ENCODE measurements around the gene CCDC197. TPM values are rescaled to one million over a fixed set of nuclear protein-coding genes. Genes with fewer than 3 reads are reported as not detected.

CCDC197 gene
- polyA plus RNA-seq, 3 donors, result not detected

DNA sequence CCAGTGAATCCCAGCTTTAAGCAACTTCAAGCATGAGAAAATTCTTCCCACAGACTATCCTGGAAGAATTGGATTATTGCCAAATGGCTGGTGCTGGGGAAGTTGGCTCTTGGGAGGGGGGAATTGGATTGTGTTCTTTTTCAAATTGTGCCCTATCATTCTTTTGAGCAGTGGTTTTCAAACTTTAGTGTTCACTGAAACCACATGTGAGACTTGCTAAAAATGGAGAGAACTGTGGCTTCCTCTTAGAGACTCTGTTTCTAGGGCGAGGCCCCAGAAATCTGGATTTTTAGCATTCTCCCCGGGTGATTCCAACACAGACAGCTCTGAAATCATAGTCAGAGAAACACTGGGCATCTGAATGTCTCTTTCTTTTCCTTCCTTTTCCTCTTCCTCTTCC is 14.7 kb downstream of the CCDC197 start:
- WGBS, 3 donors, result 17 to 70% (median 21%) methylated on average over 2 of the region's 2 CpGs
- H3K27ac ChIP-seq (ENCODE audit: low read depth, low read length), result no peak overlapping the region

DNA sequence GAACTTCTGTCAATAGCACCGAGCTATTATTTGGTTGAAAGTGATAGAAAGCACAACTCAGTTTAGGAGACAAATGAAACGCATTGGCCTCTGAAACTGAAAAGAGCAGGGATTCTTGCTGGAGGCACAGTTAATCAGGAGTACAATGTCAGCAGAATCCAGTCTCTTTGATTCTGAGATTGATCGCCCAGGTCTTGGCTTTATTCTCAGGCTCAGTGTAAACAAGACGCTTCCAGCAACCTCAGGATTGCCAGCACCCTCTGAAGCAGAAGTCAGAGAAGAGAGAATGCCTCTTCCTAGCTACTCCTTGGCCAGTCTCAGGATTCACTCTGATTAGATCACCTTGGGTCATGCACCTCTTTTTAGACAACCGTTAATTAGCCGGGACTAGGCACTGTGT is 17.3 kb downstream of the CCDC197 start:
- 62 to 74% (median 69%) methylated on average over 6 of the region's 6 CpGs for WGBS, 3 donors

DNA sequence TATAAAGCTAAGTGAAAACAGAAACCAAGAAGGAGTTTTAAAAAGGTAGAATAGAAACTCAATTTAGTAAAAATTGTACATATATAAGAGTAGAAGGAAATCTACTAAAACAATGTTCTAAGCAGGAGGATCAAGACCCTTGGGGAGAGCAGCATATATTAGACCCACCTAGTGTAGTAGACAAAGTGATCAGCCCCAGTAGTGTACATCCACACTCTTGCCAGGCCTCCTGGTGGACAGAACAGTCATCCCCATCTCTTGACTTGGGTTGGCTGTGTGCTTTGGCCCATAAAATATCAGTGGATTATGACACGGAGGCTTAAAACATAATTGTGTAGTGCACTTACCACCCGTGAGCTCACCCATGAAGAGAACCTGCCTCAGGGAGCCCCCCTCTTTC is 18.1 kb downstream of the CCDC197 start:
- H3K27ac ChIP-seq (ENCODE audit: low read depth, low read length), result no peak overlapping the region

More for the DNA sequence above, 17.3 kb downstream of the CCDC197 start:
- H3K27ac ChIP-seq (ENCODE audit: low read depth, low read length), result no peak overlapping the region

DNA sequence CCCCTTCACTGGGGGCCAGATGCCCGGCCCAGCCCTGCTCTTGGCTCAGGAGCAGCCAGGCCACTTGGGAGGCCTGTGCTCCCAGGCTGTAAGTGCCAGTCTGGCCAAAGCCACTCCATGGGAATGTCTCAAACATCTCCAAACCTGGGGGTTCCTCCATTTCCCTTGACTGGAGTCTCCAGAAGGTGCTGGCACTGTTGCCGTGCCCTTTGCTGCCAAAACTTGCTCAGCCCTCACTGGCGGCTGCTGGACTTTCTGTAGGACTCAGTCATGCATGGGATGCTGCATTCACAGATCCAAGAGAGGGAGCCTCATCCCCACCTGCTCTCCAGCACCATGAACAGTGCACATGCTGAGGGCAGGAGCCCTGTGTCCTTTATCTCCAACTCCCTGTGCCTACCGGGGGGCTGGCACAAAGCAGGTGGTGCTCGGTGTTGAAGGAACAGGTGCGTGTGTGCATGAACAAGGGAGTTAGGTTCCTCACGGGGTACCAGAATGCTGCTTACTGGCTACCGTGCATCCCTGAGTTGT is 19.4 kb downstream of the CCDC197 start:
- H3K27ac ChIP-seq (ENCODE audit: low read depth, low read length), result no peak overlapping the region
- 81 to 90% (median 82%) methylated on average over 8 of the region's 8 CpGs for WGBS, 3 donors

More for the DNA sequence above, 18.1 kb downstream of the CCDC197 start:
- 73 to 92% (median 88%) methylated on average over 2 of the region's 2 CpGs for WGBS, 3 donors

DNA sequence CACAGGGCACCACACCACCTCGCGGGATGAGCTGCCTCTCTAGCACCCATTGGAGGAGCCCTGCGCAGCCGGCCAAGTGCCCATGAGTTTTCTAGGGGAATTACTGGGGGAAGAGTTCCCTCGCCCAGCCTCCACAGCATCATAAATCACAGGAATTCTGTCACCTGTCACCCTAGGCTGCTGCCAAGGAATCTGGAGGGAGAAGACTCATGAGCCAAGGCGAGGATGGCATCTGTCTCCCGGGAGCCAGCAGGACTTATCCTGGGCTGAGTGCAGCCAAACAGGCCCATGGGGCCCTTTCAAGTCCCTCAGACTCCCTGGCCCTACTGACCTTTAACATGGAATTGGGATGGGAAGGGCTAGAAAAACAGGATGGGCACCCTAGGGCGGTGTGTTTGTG is 21.2 kb downstream of the CCDC197 start:
- 75 to 80% (median 75%) methylated on average over 8 of the region's 8 CpGs for WGBS, 3 donors
- no peak overlapping the region for H3K27ac ChIP-seq (ENCODE audit: low read depth, low read length)

DNA sequence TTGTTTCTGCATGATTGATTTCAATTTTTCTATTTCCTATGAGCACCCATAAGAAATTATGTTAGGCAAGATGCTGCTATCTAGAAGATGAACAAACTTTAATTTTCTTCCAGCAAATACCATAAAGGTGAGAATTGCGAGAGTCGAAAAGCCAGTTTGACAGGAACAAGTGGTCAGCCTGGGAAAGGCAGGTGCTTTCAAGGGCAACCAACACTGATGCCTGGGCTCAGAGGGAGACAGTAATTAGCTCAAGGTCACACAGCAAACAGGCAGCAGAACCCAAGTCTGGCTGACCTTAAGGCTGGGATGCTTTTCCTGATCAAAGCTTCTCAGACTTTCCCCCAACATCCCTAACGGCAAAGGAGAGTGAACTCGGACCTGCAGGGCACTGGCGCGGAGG is 22.2 kb downstream of the CCDC197 start:
- H3K27ac ChIP-seq (ENCODE audit: low read depth, low read length), result no peak overlapping the region
- 40 to 80% (median 77%) methylated on average over 6 of the region's 6 CpGs for WGBS, 3 donors

DNA sequence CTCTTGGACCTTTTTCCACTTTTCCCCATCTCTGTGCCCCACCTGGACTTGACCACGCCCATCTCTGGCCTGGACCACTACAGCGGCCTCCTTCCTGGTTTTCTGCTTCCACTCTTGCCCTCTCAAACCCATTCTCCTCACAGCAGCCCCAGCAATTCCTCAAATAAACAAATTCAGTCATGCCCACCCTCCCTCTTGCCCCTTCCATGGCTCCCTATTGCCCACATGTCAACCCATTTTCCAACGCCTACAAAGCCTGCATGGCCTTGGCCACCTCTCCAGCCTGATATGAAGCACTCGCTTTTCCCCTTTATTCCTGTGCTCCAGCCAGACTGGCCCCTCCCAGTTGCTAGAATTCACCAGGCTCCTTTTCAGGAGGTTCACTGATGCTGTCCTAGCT is 23.2 kb downstream of the CCDC197 start:
- no peak overlapping the region for H3K27ac ChIP-seq (ENCODE audit: low read depth, low read length)
- 76 to 90% (median 88%) methylated on average over 4 of the region's 4 CpGs for WGBS, 3 donors

DNA sequence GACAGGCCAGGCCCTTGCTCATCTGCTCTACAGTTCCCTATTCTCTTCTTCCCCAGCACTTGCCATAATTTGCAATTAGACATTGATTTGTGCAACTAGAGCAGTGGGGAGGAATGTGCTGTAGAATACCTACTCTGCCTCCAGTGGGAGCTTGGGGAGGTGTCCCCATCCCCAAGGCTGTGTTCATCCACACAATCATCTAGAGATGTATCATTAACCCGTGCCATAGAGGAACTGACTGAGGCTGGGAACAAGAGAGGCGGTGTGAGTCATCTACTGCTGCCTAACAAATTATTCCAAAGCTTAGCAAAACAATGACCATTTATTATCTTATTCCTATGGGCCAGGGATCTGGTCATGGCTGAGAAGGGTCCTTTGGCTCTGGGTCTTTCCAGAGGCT is 23.9 kb downstream of the CCDC197 start:
- 67 to 83% (median 79%) methylated on average over 2 of the region's 2 CpGs for WGBS, 3 donors
- no peak overlapping the region for H3K27ac ChIP-seq (ENCODE audit: low read depth, low read length)

DNA sequence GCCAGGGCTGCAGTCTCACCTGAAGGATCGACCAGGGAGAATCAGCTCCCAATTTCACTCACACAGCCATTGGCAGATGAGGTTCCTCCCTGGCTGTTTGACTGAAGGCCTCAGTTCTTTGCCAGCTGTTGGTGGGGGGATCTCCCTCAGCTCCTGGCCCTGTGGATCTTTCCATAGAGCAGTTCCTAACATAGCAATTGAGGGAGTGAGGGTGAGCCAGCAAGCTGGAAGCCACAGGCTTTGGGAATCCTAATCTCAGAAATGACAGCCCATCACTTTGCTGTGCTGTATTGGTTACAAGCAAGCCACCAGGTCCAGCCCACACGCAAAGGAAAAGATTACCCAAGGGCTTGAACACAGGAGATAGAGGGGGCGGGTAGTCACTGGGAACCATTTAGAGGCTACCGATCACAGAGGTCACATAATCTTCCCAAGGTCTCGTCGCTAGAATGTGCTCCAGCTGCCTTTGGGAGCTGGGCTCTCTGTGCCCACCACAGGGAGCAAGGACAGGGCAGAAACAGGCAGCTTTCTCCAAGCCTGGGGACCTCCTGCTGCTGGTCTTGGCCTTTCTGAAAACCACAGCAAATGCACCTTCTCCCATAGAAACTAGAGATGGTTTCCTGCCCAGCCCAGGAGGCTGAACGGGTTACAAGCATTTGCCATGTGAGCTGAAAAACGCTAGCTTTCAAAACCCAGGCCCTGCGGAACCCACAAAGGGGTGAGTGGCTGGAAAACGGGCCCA is 24.5 kb downstream of the CCDC197 start:
- WGBS, 3 donors, result 62 to 76% (median 62%) methylated on average over 10 of the region's 10 CpGs
- no peak overlapping the region for H3K27ac ChIP-seq (ENCODE audit: low read depth, low read length)

DNA sequence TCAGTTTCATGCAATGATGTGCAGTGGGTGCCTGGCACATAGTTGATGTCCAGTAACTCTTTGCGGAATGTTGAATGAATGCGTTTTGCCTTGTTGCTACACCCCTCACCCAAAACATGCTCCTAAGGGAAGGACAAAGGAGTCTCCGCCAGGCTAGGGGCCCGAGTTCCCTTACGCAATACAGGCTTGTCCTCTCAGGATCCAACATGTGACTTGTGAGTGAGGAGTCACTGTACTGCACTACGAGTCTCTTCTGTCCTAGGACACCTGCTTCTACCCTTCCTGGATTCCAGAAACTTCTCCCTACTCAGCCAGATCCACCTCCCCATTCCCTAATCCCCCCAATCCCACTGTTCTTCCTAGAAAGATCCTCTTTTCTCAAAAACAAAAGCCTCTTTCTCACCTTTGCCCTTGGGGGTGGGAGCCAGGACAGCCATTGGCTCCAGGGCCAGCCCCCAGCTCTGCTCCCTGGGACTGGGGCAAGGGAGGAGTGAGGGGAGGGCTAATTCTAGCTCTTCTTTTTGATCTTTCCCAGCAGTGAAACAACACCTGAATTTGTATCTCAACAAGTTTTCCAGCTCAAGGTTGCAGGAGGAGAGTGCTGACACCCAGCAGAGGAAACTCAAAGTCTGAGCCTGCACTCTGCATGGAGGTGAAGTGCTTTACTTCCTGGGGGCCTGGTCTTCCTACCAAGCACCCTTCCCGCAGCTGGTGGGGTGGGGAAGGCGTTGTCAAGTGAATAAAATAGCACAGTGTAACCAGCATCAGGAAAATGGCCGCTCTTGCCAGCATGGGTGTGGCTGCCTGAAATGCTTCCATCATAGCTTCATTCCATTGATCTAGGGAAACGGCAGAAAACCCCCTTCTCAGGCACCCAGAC is 25.7 kb downstream of the CCDC197 start:
- WGBS, 3 donors, result 65 to 76% (median 67%) methylated on average over 10 of the region's 10 CpGs
- H3K27ac ChIP-seq (ENCODE audit: low read depth, low read length), result no peak overlapping the region

DNA sequence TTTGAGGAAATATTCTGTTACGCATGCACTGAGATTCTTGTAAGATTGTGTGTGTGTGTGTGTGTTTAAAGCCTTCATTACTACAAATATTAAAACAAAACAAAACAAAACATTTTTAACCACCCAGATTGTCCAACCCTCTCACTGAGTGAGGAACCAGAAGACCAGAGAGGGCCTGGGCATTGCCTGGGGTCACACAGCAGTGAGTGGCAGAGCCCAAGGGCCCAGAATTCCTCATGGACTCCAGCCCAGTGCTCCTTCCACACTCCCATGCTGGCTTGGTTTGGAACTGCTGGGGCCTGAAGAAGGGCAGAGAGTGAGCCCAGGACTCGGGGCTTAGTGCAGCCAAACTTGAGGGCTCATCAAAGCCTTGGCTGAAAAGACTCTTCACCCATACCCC is 27.4 kb downstream of the CCDC197 start:
- H3K27ac ChIP-seq (ENCODE audit: low read depth, low read length), result no peak overlapping the region
- 80 to 95% (median 94%) methylated on average over 2 of the region's 2 CpGs for WGBS, 3 donors

DNA sequence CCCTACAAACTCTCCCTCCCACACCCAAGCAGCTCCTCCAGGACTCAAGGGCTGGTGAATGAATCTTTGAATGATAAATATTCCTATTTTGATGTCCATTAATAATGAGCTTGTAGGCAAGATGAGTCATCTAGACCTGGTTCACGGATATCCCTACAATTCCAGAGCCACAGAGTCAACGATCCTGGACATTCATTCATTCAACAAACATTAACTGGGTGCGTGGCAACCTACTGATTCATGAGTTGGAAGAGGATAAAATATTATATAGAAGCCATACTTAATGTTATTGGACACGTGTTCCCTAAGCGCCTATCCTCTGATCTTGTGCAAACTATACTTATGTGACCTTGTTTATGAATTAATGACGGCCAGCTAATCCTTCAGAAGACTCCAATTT is 28.6 kb downstream of the CCDC197 start:
- H3K27ac ChIP-seq (ENCODE audit: low read depth, low read length), result no peak overlapping the region
- 33 to 60% (median 57%) methylated on average over 6 of the region's 6 CpGs for WGBS, 3 donors

DNA sequence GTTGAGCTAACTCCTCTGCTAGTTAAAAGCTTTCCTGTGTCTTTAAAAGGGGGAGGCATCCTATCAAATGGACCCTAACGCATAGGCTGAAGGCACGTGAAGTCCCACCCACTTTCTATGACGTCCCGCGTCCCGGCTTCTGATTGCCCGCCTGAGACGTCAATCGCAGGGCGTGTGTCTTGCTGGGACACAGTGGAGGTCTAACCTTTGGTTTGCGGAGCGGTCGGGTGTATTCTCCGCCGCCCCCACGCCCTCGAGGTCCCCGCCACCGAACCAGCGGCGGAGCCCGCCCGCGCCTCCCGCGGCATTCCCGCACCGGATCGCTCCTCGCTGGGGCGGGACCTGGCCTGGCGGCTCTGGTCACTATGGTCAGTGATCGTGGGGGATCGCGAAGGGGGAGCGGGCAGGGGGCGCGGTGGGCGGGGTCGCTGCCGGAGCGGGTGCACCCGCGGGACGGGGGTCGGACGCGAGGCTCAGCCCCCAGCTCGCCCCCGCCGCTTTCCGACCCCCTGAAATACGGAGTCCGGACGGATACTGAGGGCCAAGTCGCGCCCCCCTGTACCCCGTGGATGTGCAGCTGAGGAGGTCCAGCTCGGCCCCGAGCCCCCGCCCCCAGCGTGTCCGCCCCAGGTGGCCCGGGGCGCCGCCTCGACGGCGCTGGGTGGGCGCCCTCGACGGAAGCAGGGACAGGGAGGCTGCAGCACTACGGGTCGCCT is 29.2 kb downstream of the CCDC197 start, which contains the start of gene OTUB2:
Gene OTUB2 (plus strand): TSS at position 168 of the 716 bp plus-strand sequence. CDS start 198 bp downstream, at position 366.
- WGBS, 3 donors, result 1% methylated on average over 68 to 74 of the region's 74 CpGs
- H3K27ac ChIP-seq (ENCODE audit: low read depth, low read length), result no peak within 1 kb of the TSS

DNA sequence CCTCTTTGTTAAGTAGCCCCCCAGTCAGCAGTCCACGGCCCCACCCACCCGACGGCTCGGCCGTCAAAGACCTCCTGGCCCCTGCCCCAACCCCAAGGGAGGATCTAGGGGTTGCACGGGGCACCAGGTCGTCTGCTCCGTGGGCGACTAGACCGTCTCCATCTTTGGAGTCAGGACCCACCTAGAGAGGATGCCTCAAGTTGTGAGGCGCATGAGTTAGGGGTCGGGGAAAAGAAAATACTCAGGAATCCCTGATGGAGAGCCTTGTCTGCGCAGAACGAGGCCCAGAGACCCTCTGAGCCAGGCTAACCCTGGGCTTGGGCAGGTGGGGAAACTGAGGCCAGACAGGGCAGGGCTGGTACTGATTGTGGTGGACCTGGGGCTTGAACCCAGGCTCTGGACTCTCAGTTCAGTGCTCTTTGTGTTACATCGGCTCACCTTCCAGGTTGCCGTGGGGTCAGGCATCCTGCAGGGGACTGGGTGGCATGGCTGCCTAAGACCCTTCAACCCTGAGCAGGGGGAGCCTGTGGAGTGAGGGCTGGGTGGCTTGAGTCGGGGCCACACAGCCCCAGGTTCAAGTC is 29.9 kb downstream of the CCDC197 start:
- WGBS, 3 donors, result 39 to 46% (median 45%) methylated on average over 17 of the region's 17 CpGs
- H3K27ac ChIP-seq (ENCODE audit: low read depth, low read length), result no peak overlapping the region

DNA sequence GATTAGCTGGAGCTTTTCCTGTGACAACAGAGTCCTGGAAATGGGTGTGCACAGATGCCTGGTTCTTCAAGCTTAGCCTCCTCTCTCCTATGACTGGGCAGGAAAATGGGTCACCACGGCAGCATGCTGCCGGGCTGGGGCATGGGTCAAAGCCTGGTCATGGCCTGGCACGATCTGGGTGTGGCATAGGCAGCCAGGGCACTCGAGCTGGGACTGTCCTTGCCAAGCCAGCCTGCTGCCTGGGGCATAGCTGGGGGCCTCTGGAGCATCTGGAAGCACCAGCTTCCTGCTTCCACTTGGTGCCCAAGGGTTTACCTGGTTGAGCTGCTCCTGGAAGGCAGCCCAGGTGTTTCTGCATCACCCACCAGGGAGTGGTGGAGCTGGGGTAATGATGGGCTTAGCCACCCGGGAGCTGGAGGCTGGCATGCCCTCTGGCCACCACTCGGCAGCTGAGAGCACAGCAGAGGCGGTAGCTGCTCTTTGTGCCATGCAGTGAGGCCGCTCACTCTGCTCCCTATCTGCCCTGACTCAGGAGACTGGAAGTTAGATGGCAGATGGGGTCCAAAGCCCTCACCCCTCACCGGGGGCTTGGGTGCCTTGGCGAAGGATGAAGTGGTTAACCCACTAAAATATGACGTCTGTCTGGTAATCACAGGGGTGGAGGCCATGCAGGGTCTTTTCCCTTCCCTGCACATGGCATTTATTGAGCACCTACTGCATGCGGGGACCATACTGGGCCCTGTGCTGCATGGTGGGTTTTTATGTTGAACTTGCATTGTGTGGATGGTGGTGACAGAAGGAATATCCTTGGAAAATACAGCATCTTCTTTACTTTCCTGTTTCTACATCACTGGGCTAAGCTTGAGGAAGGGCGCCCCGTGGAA is 30.7 kb downstream of the CCDC197 start:
- no peak overlapping the region for H3K27ac ChIP-seq (ENCODE audit: low read depth, low read length)
- WGBS, 3 donors, result 84 to 88% (median 87%) methylated on average over 14 of the region's 14 CpGs

DNA sequence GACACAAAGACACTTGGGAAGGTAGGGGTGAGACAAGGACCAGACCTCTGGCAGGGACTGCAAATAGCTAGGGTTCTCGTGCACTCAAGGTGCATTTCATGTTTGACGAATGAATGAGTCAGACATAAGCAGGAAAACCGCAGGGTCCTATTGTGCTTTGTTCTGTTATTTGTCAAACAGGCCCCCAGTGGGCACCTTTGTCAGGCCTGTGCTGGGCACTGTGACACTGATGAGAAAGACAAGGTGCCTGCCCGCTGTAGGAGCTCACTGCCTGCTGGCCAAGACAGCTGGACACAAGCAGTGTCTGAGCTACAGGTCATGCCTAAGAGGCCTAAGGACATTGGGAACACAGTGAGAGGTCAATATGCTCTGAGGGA is 31.3 kb downstream of the CCDC197 start:
- 72 to 82% (median 75%) methylated on average over 4 of the region's 4 CpGs for WGBS, 3 donors
- no peak overlapping the region for H3K27ac ChIP-seq (ENCODE audit: low read depth, low read length)

DNA sequence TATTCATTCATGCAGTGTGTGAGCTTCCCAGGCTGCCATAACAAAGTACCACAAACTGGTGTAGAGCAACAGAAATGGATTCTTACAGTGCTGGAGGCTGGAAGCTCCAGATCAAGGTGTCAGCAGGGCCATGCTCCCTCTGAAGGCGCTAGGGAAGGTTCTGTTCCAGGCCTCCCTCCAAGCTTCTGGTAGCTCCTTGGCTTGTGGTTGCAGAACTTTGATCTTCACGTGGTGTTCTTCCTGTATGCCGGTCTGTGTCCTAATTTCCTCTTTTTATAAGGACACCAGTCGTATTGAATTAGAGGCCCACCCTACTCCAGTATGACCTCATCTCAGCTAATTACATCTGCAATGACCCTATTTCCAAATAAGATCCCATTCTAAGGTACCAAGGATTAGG is 32.2 kb downstream of the CCDC197 start:
- no peak overlapping the region for H3K27ac ChIP-seq (ENCODE audit: low read depth, low read length)
- WGBS, 3 donors, result 39 to 84% (median 46%) methylated on average over 4 of the region's 4 CpGs

Data from adipose tissue (tissue), 3 donors.